Measurements from ENCODE around the gene CHRNA9.

The CHRNA9 gene

GRCh38 chr4:40349561-40350198 lies 14.5 kb downstream of the CHRNA9 start:
- in situ Hi-C loops (cut with MboI; ENCODE audit: low pct_unique_long_range_greater_than_20kb, low sequenced_read_pairs, unreplicated experiment) = loop anchor here (25.0 kb wide), 1 partner anchor 363 kb away; no protein-coding TSS in a partner anchor
- no peak for TF ChIP-seq CTCF (IDR thresholded peaks at IDR 0.05; ENCODE audit: extremely low read depth, insufficient read depth, missing control alignments)
- DNase-seq (ENCODE audit: low spot score) = no peak

GRCh38 chr4:40350627-40351227 lies 15.6 kb downstream of the CHRNA9 start:
- no peak for TF ChIP-seq CTCF (IDR thresholded peaks at IDR 0.05; ENCODE audit: extremely low read depth, insufficient read depth, missing control alignments)
- no peak for DNase-seq (ENCODE audit: low spot score)
- in situ Hi-C loops (cut with MboI; ENCODE audit: low pct_unique_long_range_greater_than_20kb, low sequenced_read_pairs, unreplicated experiment) = no loop called here

- no peak for DNase-seq (ENCODE audit: low spot score)
- in situ Hi-C loops (cut with MboI; ENCODE audit: low pct_unique_long_range_greater_than_20kb, low sequenced_read_pairs, unreplicated experiment) = no loop called here
- TF ChIP-seq CTCF (IDR thresholded peaks at IDR 0.05; ENCODE audit: extremely low read depth, insufficient read depth, missing control alignments) = no peak
Observed at GRCh38 chr4:40354158-40354557, 19.0 kb downstream of the CHRNA9 start.

GRCh38 chr4:40355131-40355530 lies 20.0 kb downstream of the CHRNA9 start:
- in situ Hi-C loops (cut with MboI; ENCODE audit: low pct_unique_long_range_greater_than_20kb, low sequenced_read_pairs, unreplicated experiment) = no loop called here
- no peak for DNase-seq (ENCODE audit: low spot score)
- no peak for TF ChIP-seq CTCF (IDR thresholded peaks at IDR 0.05; ENCODE audit: extremely low read depth, insufficient read depth, missing control alignments)

- no peak for DNase-seq (ENCODE audit: low spot score)
- no peak for TF ChIP-seq CTCF (IDR thresholded peaks at IDR 0.05; ENCODE audit: extremely low read depth, insufficient read depth, missing control alignments)
- in situ Hi-C loops (cut with MboI; ENCODE audit: low pct_unique_long_range_greater_than_20kb, low sequenced_read_pairs, unreplicated experiment) = no loop called here
Observed at GRCh38 chr4:40357738-40358137, 22.6 kb downstream of the CHRNA9 start.

- no peak for DNase-seq (ENCODE audit: low spot score)
- TF ChIP-seq CTCF (IDR thresholded peaks at IDR 0.05; ENCODE audit: extremely low read depth, insufficient read depth, missing control alignments) = no peak
- in situ Hi-C loops (cut with MboI; ENCODE audit: low pct_unique_long_range_greater_than_20kb, low sequenced_read_pairs, unreplicated experiment) = no loop called here
Observed at GRCh38 chr4:40361338-40361737, 26.2 kb downstream of the CHRNA9 start.

All from GM13977 (cell line).